ENCODE results near the gene SDS.

DNA sequence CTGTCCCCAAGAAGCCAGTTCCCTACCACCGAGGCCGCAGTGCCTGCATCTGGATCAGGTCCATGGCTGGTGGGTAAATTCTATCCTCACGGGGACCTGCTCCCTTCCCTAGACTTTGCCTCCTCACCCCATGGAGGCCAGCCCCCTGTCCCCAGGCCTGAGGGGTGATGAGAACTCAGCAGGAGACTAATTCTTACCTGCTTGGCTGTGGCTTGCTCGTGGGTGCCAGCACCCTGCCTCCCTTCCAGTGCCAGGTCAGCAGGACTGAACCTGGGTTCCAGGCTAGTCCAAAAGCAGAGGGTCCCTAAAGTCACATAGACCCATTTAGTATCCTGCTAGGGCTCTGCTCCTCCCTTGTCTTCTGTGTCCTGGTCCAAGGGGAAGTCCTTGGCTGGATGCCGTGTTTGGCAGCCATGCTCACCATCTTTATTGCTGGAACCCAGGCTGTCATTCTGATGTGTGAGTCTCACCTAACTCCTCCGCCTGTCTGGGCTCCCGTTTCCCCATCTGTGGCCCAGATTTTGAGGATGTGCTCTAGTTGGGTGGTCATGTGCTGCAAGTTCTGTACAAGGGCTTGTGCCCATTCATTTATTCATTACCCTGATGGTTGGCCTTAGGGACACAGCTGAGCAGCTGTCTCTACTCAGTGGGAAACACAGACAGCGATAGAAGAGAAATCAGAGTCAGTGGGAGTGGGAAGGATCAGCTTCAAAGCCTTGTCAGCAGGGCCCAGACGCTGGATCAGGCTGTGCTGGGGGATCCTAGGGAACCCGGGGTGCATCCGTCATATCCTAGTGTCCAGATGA, 44.4 kb downstream of the SDS start:
- TF ChIP-seq, protein P1, sequence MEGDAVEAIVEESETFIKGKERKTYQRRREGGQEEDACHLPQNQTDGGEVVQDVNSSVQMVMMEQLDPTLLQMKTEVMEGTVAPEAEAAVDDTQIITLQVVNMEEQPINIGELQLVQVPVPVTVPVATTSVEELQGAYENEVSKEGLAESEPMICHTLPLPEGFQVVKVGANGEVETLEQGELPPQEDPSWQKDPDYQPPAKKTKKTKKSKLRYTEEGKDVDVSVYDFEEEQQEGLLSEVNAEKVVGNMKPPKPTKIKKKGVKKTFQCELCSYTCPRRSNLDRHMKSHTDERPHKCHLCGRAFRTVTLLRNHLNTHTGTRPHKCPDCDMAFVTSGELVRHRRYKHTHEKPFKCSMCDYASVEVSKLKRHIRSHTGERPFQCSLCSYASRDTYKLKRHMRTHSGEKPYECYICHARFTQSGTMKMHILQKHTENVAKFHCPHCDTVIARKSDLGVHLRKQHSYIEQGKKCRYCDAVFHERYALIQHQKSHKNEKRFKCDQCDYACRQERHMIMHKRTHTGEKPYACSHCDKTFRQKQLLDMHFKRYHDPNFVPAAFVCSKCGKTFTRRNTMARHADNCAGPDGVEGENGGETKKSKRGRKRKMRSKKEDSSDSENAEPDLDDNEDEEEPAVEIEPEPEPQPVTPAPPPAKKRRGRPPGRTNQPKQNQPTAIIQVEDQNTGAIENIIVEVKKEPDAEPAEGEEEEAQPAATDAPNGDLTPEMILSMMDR (IDR thresholded peaks at IDR 0.05; ENCODE audit: low read length): no peak
- TF ChIP-seq EZH2 (IDR thresholded peaks at IDR 0.05; ENCODE audit: borderline replicate concordance, low read length): no peak
